GM10847 (cell line): ENCODE data around the gene SLC41A3.

ENCODE experiments used
- POLR2A ChIP-seq: IDR thresholded peaks from 2 replicates; pipeline ENCODE4 v1.6.1; 2011; ENCODE audit not compliant: insufficient read length; ENCODE audit errors: extremely low read depth

The SLC41A3 gene

DNA sequence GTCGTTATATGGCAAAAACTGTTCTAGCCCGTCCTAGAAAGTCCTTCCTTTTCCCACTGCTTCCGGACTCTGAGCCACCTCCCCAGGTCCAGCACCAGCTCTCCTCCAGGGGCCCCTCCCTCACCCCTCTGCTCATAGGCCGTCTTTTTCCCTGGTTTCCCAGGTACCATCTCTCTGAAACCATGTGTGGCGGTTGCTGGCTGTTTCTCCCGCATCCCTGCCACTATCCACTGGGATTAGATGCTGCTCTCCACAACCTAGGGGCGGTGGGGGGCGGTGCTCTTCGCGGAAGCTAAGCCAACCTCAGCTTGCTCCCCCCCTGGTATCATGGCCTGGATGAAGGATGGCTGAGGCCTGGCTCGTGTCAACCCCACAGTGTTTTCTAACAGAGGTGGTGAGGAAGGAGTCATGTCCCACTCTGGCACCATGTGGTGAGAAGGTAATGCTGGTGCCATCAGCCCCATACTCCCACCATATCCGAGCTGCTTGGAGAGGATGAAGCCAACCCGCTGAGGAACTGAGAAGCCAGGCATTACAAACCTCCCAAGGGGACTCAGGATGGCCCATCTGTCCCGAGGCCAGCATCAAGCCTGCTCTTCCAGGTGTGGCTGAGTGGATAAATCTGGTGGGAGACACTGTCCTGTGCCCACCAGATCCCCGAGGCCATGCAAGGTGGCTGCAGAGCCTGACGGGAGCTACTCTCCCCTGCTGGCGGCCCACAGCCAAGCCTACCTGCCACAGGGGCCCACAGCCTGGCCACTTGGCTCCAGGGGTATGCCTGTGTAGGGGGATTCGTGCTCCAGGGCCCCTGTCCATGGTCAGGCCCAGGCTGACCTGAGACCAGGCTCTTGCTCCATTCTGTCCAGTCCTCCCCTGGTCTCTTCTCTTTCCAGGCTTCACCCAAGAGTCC lies 27.9 kb upstream of the SLC41A3 start:
- no peak for TF ChIP-seq POLR2A

DNA sequence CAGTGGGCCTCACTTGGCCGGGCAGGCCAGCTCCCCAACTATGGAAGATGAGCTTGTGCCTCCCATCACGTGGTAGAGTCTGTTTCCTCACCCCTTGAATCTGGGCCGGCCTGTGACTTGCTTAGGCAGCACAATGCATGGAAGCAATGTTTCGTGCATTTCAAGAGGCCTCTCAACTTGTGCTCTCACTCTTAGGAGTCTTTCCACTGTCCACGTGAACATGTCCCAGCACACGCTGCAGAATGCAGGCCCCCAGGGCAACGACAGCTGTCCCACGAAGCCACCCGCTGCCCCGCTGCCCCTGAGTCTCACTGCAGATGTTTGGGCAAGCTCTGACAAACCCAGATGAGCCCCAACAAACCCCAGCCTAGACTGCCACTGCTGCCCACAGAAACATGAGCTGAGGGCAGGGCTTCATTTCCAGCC lies 27.2 kb upstream of the SLC41A3 start:
- no peak for TF ChIP-seq POLR2A

DNA sequence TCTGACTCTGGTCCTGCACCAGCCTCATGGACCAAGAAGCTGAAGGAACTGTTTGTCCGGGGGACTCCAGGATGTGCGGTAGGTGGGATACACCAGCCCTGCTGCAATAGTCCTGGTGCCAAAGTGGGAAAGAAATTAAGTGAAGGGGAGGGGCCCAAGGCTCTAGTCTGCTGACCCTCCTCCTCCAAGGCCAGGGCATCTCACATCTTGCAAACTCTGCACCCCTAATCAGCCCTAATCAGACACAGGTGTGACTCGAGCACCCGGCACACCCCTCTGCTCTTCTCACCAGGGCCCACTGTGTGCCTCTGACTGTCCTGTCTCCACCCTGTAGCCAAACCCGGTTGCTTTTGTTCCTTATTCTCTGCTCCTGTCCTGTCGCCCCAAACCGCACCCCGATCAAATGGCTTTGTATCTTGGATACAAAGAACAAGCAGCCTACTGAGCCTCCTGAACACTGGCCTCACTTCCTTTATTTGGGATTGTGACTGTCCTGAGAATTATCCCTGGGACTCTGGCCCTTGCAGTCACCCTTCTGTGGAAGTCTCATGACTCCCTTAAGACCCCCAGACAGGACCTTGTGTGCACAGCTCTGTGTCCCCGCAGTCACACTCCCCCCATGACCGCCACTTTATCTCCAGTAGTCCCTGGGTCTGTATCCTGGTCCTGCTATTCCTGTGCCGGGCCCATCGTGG lies 26.7 kb upstream of the SLC41A3 start:
- TF ChIP-seq POLR2A, result no peak

DNA sequence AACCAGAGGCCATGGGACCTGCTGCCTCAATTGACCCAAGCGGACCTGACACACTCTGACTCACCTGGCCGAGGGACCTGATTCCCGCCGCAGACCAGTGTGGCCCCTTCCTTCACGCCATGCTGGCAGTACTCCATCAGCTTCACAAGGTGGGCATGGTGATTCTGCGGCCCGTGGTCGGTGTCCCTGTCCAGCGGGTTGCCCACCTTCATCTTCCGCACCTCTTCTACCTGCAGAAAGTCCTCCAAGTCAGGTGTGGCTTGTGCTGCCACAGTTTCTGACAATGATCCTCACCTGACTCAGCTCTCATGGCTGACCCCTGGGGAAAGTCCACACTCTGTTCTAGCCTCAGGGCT lies 25.9 kb upstream of the SLC41A3 start:
- no peak for TF ChIP-seq POLR2A

DNA sequence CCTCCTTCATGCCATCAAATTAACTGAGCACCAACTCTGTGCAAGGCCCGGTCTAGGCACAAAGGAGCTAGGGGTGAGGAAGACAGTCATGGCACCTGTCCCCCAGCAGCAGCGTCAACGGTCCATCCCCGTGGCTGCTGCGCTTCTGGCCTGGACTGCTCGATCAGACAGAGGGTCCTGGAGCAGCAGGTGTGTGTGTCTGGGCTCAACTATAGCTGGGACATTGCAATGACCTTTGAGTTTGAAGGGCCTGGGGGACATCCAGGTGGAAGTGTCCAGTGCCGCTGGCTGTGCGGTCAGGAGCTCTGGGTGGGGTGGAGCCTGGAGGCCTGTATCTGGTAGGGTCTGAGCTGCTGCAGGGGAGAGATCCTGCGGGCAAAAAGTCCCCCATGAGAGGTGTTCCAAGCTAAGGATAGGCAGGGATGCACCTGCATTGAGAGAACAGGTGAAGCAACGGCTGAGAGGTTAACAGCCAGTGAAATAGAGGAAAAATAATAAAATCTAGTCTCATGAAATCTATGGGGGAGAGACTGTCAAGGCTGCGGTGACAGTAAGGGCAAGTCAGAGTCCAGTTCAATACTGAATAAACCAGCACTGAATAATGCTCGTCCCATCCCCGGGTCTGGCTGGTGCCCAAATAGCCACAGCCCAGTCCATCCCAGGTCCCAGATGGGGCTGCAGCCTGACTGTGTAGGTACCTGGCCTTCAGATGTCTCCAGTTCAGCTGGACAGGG lies 25.4 kb upstream of the SLC41A3 start:
- no peak for TF ChIP-seq POLR2A

DNA sequence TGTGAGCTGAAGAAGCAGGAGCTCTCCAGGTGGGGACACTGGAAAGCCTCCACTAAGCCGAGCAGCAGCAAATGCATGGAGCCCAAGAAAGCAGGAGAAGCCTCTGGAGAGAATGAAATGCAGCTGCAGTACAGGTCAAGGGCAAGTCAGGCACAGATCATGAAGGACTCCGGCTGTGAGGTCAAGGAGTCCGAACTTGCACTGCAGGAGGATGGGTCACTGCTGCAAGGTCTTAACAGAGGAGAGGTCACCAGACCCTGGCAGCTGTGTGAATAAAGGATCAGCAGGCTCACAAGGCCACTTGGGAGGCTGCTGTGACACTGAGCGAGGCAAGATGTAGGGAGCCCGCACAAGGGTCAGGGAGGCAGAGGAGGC lies 24.7 kb upstream of the SLC41A3 start:
- TF ChIP-seq POLR2A, result no peak

DNA sequence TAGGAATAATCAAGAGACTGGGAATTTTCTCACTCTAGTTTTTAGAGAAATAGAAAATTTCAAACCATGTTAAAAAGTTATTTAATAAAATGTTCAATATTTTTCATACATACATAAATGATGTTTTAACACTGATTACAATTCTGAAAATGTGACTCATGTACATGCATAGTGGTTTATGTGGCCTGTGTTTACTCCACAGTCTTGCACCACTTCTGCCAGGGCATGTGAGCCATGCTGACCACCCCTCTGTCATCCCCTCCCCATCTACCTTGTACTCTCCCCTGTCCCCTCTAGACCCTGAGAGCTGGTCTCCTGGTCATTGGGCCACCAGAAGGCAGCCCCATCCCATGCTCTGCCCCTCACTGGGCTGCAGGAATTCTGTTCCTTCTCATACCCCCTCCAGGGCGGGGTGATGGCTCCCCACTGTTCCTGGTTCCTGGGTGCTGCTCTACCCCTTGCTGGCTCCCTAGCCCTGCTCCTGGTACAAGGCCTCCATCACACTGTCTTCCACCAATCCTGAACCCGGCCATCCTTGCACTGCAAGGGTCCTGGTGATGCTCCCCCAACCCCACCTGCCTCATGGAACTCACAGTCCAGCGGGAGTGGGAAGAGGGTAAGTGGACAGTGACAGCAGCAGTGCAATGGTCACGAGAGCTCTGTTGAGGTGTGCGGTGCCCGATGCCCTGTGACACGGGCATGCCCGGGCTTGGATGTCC lies 24.2 kb upstream of the SLC41A3 start:
- no peak for TF ChIP-seq POLR2A

DNA sequence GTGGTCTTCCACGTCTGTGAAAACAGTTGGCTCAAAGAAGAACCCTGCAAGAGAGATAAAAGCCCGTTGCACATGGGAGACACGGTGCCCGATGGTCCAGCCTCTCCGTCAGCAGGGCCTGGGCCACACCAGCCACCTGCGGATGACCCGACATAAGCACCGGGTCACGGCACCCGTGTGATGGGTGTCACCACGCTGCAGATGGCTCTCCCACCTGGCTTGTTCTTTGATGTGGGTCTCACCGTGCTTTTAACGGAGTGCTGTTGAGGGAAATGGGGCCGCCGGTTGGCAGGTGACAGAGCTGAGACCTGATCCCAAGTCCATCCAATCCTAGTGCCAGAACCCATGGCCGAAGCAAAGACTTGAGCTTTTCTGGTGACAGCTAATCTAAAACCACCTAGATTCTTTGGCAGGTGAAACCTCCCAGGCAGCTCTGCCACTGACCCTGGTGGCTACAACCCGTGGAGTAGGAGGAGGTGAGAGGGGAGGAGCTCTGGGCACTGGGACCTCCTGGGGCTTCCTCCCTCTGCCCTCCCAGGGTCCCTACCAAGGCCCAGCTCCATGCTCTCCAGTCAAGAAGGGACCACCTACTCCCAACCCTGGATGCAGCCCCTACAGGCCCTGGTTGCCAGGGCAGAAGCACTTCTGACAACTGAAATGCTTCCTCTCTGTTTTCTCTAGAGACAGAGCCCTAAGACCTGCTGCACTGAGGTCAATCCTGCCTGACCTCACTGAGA lies 23.4 kb upstream of the SLC41A3 start:
- TF ChIP-seq POLR2A, result no peak

DNA sequence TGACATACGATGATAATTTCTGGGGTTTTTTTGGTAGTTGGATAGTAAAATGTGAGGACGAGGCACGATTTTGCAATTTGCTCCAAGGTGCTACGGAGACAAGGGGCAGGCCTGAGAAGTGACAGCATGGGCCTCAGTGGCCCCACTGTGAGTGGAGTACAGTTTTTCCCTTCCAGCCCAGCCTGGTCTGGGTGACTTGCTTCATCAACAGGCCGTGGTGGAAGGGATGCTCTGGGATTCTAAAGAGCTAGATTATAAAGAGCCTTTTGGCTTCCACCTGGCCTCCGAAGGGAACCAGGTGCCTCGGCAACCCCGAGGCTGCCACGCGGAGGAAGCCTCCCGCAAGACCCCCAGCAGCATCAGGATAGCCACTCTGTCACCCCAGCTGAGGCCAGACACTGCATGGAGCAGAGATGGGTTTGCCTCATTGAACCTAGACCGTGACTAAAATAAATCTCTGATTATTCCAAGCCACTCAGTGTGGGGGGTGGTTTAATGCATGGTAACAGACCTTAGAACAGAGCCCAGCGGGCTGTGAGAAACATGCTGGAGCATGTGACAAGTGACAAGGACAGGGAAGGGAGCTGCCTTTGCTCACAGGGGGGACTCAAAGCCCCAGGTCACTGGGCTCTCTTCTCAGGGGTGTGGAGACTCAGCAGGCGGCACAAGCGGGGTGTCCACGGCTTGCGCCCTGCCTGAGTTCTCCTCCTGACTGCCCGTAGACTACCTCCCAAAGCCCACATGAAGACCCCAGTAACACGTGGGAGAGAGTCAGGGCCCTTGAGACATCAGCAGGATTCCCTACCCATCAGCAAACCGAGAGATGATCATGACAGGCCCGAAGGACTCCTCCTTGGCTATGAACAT lies 22.6 kb upstream of the SLC41A3 start:
- no peak for TF ChIP-seq POLR2A

DNA sequence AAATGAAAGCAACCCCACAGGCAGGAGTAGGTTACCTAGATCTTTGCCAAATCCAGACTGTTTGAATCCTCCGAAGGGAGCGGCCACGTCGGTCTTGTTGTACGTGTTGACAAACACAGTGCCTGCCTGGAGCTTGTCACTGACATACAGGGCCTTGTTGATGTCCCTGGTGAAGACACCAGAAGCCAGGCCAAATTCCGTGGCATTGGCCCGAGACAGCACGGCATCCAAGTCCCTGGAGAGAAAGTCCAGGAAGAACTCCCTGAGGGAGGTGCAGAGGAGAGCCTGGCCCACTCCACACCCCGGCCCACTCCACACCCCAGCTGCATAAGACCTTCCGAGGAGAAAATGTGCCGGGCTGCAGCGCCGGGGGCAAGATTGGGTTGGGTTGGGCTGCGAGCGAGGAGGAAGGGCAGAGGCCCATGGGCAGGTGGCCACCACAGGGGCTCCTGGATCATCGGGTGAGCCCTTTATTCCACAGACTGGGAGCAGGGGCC lies 21.8 kb upstream of the SLC41A3 start:
- TF ChIP-seq POLR2A, result no peak

DNA sequence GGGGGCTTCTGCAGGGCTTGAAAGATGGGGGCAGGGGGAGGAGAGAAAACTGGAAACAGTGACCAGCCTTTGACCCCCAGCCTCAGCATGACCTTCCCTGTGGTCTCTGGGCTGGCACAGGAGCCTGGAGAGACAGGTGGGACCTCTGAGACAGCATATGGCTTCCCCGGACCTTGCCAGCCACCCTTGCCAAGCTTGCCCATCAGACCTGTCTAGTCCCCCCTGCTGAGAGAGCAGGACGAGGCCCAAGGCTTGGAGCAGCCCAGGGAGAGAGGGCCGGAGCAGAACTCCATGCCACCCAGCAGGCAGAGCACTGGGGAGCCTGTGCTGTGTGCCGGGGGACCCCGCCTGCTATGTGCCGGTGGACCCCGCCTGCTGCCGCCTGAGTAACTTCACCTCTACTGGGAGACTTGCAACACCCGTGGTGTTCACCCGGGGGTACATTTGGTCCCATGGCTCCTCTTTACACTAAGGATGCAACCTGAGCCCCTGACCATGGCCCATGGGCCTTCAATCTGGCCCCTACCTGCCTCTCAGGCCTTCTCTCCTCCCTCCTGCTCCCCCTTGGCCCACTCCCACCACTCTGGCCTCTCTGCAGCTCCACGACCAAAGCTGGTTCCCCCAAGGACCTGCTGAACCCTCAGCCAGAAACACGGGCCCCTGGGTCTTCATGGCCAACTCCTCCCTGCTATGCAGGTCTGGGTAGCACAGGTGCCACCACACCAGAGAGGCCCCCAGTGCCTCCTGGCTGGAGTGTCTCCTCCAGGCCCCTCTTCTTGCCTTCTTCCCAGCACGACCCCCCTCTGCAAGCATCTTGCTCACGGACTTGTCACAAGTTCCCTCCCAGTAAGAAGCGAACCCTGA lies 21.1 kb upstream of the SLC41A3 start:
- TF ChIP-seq POLR2A, result no peak

DNA sequence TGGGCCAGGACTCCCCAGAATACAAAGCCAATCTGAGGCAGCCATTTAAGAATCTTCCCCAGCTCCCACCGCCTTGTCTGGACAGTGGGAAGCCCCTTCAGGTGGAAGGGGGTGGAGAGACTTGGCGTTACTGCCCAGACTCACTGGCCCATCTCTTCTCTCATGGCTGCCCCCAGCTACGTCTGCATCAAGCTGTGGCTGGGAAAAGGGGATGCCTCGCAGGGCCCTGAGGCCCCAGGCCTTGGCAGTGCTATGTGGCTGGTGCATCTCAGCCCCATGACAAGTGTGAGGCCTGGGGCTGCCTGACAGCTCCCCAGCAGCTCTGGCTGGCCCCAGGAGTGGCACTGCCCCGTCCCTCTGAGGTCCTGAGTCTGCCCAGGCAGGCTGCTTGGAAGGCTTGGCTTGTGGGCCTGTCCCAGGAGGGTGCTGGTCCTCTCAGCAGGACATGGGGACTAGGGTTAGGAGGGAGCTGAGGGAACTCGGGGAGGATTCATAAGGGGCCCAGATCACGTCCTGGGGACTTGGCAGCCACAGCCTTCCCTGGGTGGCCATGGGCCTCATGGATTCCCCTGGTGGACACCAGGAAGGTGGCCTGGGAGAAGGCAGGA lies 20.2 kb upstream of the SLC41A3 start:
- TF ChIP-seq POLR2A, result no peak
